K562 (cell line): Measurements from ENCODE around the gene CCDC172. TPM values are rescaled to one million over a fixed set of nuclear protein-coding genes. Genes with fewer than 3 reads are reported as not detected.

Experiments
- ATAC-seq: fragments of 200-7000 bp; cut with Tn5 transposase; 3 replicates; pipeline ENCODE4 v1.9.1; 2020; ENCODE audit warnings: moderate library complexity
- BruUV-seq: library from RNA; stranded (reverse); fragments of 400-500 nt; replicated peaks from 2 replicates; lab custom pipeline; 2021; lab: Mats Ljungman, UMichigan
- CTCF ChIA-PET: fragments of 300-600 bp; formaldehyde crosslinking; extraction: SDS; loops from one replicate; lab custom pipeline; 2021; ENCODE audit warnings: low intra/inter-chr PET ratio; lab: Yijun Ruan, JAX
- POLR2A ChIA-PET: fragments of 300-600, 350-650 bp; sonication (Branson Sonifier 250); formaldehyde crosslinking; extraction: SDS; loops from one replicate; lab custom pipeline; 2021; ENCODE audit warnings: antibody characterized with exemption, inconsistent platforms; lab: Yijun Ruan, JAX
- DNase-seq, 4 experiments: peaks; one replicate each; pipeline versions ENCODE4 v3.0.0 to v3.0.0-alpha.2; 2011 to 2018; ENCODE audit warnings: low spot score in 3 of 4, mixed read lengths in 3 of 4; ENCODE audit errors: extremely low read depth in 1 of 4
- FAIRE-seq: peaks from 2 replicates; lab custom pipeline; 2011; peaks lifted over from hg19 to GRCh38; lab: Jason Lieb, UNC
- H2AFZ ChIP-seq: 2 replicates; pipeline ENCODE4 v1.6.0; 2011; ENCODE audit warnings: low read depth, low read length, control low read depth, inconsistent platforms
- H3K27ac ChIP-seq: fragments of 200-600 bp; 3 replicates; pipeline ENCODE4 v1.8.0; 2011; ENCODE audit warnings: low read depth, mild to moderate bottlenecking, control low read depth, inconsistent platforms, low read length, moderate library complexity, mixed read lengths; ENCODE audit errors: extremely low read depth
- H3K27me3 ChIP-seq, 2 experiments: fragments of 300-600 bp in 1 of 2; 2 replicates in 1 of 2; 3 replicates in 1 of 2; pipeline versions ENCODE4 v1.6.0 to v1.8.0; 2011; ENCODE audit warnings: inconsistent platforms in 2 of 2, low read length in 2 of 2, mild to moderate bottlenecking in 1 of 2, mixed read lengths in 1 of 2, moderate library complexity in 1 of 2; ENCODE audit not compliant: control insufficient read depth in 2 of 2, insufficient read depth in 2 of 2
- H3K36me3 ChIP-seq: fragments of 300-600 bp; 3 replicates; pipeline ENCODE4 v1.8.0; 2011; ENCODE audit warnings: mild to moderate bottlenecking, low read length, inconsistent platforms; ENCODE audit not compliant: control insufficient read depth, insufficient read depth
- H3K4me1 ChIP-seq, 2 experiments: fragments of 200-600 bp in 1 of 2; replicated peaks in 1 of 2; 2 replicates in 1 of 2; 3 replicates in 1 of 2; pipeline versions ENCODE4 v1.5.1 to v1.8.0; 2011; ENCODE audit warnings: inconsistent platforms in 2 of 2, low read length in 2 of 2, mild to moderate bottlenecking in 1 of 2, mixed read lengths in 1 of 2, moderate library complexity in 1 of 2; ENCODE audit not compliant: control insufficient read depth in 2 of 2, insufficient read depth in 2 of 2
- H3K4me2 ChIP-seq: 2 replicates; pipeline ENCODE4 v1.6.1; 2011; ENCODE audit warnings: low read length, control low read depth, inconsistent platforms, mixed read lengths; ENCODE audit not compliant: insufficient read depth
- H3K4me3 ChIP-seq: fragments of 200-600 bp; sonication (generic), shearing (Covaris generic); 2 replicates; pipeline ENCODE4 v1.5.1; 2016; ENCODE audit warnings: control low read depth, inconsistent platforms
- H3K79me2 ChIP-seq: fragments of 200-600 bp; 3 replicates; pipeline ENCODE4 v1.8.0; 2011; ENCODE audit warnings: low read length, inconsistent platforms; ENCODE audit not compliant: control insufficient read depth, insufficient read depth
- H3K9ac ChIP-seq, 2 experiments: 2 replicates each; pipeline versions ENCODE4 v1.6.0 to v1.6.1; 2011; ENCODE audit warnings: low read depth in 2 of 2, low read length in 2 of 2, control low read depth in 1 of 2, inconsistent platforms in 1 of 2, mild to moderate bottlenecking in 1 of 2, mixed read lengths in 1 of 2; ENCODE audit not compliant: insufficient read depth in 1 of 2
- H3K9me1 ChIP-seq: one replicate; pipeline ENCODE4 v1.6.0; 2011; ENCODE audit warnings: inconsistent platforms, mild to moderate bottlenecking, low read length, moderate library complexity; ENCODE audit not compliant: control insufficient read depth, insufficient read depth
- H3K9me3 ChIP-seq: replicated peaks from 2 replicates; pipeline ENCODE4 v1.5.1; 2011; ENCODE audit warnings: low read depth, low read length, inconsistent platforms; ENCODE audit not compliant: control insufficient read depth, insufficient read depth
- H4K20me1 ChIP-seq: replicated peaks from 2 replicates; pipeline ENCODE4 v1.6.1; 2011; ENCODE audit warnings: low read length, inconsistent platforms, mixed read lengths; ENCODE audit not compliant: control insufficient read depth, insufficient read depth
- BHLHE40 ChIP-seq: IDR thresholded peaks from 2 replicates; pipeline ENCODE4 v1.6.1; 2011; ENCODE audit warnings: low read length, improper control_type of control experiment
- CREBBP ChIP-seq: IDR thresholded peaks from one replicate; pipeline ENCODE4 v1.6.1; 2012; ENCODE audit warnings: low read depth, mild to moderate bottlenecking, control low read depth, inconsistent platforms, low read length
- ESRRB ChIP-seq: fragments of 250-450 bp; sonication (Bioruptor Pico); IDR thresholded peaks from 2 replicates; pipeline ENCODE4 v1.5.0; 2020; ENCODE audit warnings: mild to moderate bottlenecking, moderate library complexity, borderline replicate concordance
- GTF2F1 ChIP-seq: IDR thresholded peaks from 2 replicates; pipeline ENCODE4 v1.6.1; 2011; ENCODE audit warnings: low read depth, low read length, improper control_type of control experiment
- HEY1 ChIP-seq: fragments of 250-450 bp; sonication (Bioruptor Pico); IDR thresholded peaks from 2 replicates; pipeline ENCODE4 v1.5.0; 2020; ENCODE audit warnings: mild to moderate bottlenecking, moderate library complexity, borderline replicate concordance
- NUFIP1 ChIP-seq: fragments of 450-650 bp; IDR thresholded peaks from 2 replicates; pipeline ENCODE4 v1.6.1; 2018; ENCODE audit not compliant: partially characterized antibody
- PCBP2 ChIP-seq: fragments of 200-400 bp; formaldehyde crosslinking; IDR thresholded peaks from 2 replicates; pipeline ENCODE4 v1.6.1; 2018; ENCODE audit warnings: low read length, low read depth, mild to moderate bottlenecking, moderate library complexity; ENCODE audit not compliant: poor library complexity, severe bottlenecking
- POLR2A ChIP-seq: fragments of 450-650 bp; conservative IDR thresholded peaks from 2 replicates; pipeline ENCODE4 v1.6.1; 2016
- SMARCA5 ChIP-seq: fragments of 450-650 bp; IDR thresholded peaks from 2 replicates; pipeline ENCODE4 v1.6.1; 2016
- TOE1 ChIP-seq, 2 experiments: fragments of 450-650 bp in 1 of 2; sonication (generic) in 1 of 2; formaldehyde crosslinking in 1 of 2; IDR thresholded peaks; 2 replicates each; pipeline versions ENCODE4 v1.7.1 to v1.8.0; 2016 to 2022; ENCODE audit warnings: borderline replicate concordance in 2 of 2, mild to moderate bottlenecking in 2 of 2, antibody characterized with exemption in 1 of 2, inconsistent platforms in 1 of 2, low read depth in 1 of 2, missing genetic modification reagents in 1 of 2, moderate library complexity in 1 of 2
- ZNF77 ChIP-seq: fragments of 250-450 bp; sonication (Bioruptor Pico); IDR thresholded peaks from 2 replicates; pipeline ENCODE4 v1.5.0; 2020
- WGBS: fragments of 100-300 bp; shearing (Covaris generic); methylation state at CpG from one replicate; pipeline ENCODE4 v1.1.6; 2016; ENCODE audit warnings: low coverage, mixed read lengths; ENCODE audit not compliant: insufficient coverage; ENCODE audit errors: missing lambda C conversion rate; 5-methylcytosine and 5-hydroxymethylcytosine counted together
- in situ Hi-C: fragments of 300-500 bp; cut with MboI; formaldehyde crosslinking; loops from 4 replicates; pipeline ENCODE4 v1.15.0; 2018; ENCODE audit warnings: inconsistent platforms, mixed read lengths
- intact Hi-C: fragments of 100-400 bp; cut with micrococcal nuclease; formaldehyde crosslinking; loops from 2 replicates; pipeline ENCODE4 v1.14.2; 2022
- polyA plus RNA-seq, 8 experiments: library from polyadenylated mRNA; depleted of rRNA in 4 of 8; stranded (reverse) in 5 of 8; unstranded in 3 of 8; fragments of >200 nt; fragmentation: Nextera tagmentation in 2 of 8; fragmentation: Illumina TruSeq in 1 of 8; extraction: Ambion mirVana in 2 of 8; extraction: Trizol in 1 of 8; gene quantifications; 2 replicates each; pipeline versions ENCODE4 v1.2.1 to v1.2.3, GENCODE V29; 2011 to 2014; ENCODE audit warnings: inconsistent platforms in 1 of 8, missing spikeins in 1 of 8
- total RNA-seq, 7 experiments: library from RNA; depleted of rRNA in 6 of 7; stranded (reverse); fragments of >200 nt in 6 of 7; fragmentation: Illumina TruSeq in 2 of 7; extraction: Trizol in 2 of 7; gene quantifications; 2 replicates each; pipeline versions ENCODE4 v1.2.1 to v1.2.3, GENCODE V29; 2011 to 2021; ENCODE audit warnings: low replicate concordance in 1 of 7
- TF ChIP-seq, protein P1 (sequence below): IDR thresholded peaks from 3 replicates; pipeline ENCODE4 v1.6.1; 2011; ENCODE audit warnings: borderline replicate concordance, mild to moderate bottlenecking, moderate library complexity; ENCODE audit not compliant: insufficient read length; ENCODE audit errors: extremely low read depth
- TF ChIP-seq, protein P2 (sequence below): fragments of 450-650 bp; IDR thresholded peaks from 2 replicates; pipeline ENCODE4 v1.6.1; 2016; ENCODE audit warnings: missing biosample characterization, missing genetic modification characterization
- TF ChIP-seq, protein P3 (sequence below): fragments of 250-450 bp; sonication (Bioruptor Pico); IDR thresholded peaks from 2 replicates; pipeline ENCODE4 v1.4.0; 2020; ENCODE audit warnings: mild to moderate bottlenecking, moderate library complexity, borderline replicate concordance
- TF ChIP-seq, protein P4 (sequence below): fragments of 450-650 bp; formaldehyde crosslinking; IDR thresholded peaks from 2 replicates; pipeline ENCODE4 v1.4.0; 2020; ENCODE audit warnings: mild to moderate bottlenecking, moderate library complexity

The CCDC172 gene
- total and polyA plus RNA-seq, 9 of the 15 experiments (the other 6 are each of a cell fraction or from before 2014, with no cell fraction given), result not detected

GRCh38 chr10:116298586-116298985 lies 25.7 kb upstream of the CCDC172 start:
- Histone ChIP-seq H3K27me3 (no peaks in the 10 kb centered on the region), H3K9ac (no peak overlapping the region), H3K36me3 (no peaks in the 10 kb centered on the region), H3K27ac (no peak overlapping the region), H3K79me2 (no peaks in the 10 kb centered on the region), H2AFZ (no peak overlapping the region), H3K9me1 (no peaks in the 10 kb centered on the region), H3K4me2 (no peak overlapping the region), H3K4me1 (no peaks in the 10 kb centered on the region), H3K9me3 (no peaks in the 10 kb centered on the region), H3K4me3 (no peak overlapping the region), H4K20me1 (no peaks in the 10 kb centered on the region)
- CTCF ChIA-PET, result no interaction called here
- 0% methylated on average over 3 of the region's 3 CpGs for WGBS
- POLR2A ChIA-PET, result no interaction called here
- DNase-seq, result no peak
- no peak for FAIRE-seq
- no TSS peak for BruUV-seq
- intact Hi-C loops (no loop called here), in situ Hi-C loops (no loop called here)
- no peak for ATAC-seq
- TF ChIP-seq HEY1 (CRISPR knock-in tag) (no peak), BHLHE40 (no peak), ZNF77 (CRISPR knock-in tag) (no peak), SMARCA5 (no peak), CREBBP (no peak), NUFIP1 (no peak), PCBP2 (no peak), TOE1 (IDR thresholded peaks at IDR 0.05; ENCODE audit: borderline replicate concordance) (no peak), TOE1 (CRISPR knock-in tag; IDR thresholded peaks at IDR 0.05; ENCODE audit: borderline replicate concordance, low read depth) (no peak), GTF2F1 (no peak), ESRRB (CRISPR knock-in tag) (no peak), POLR2A (no peak)
- TF ChIP-seq, protein P1, sequence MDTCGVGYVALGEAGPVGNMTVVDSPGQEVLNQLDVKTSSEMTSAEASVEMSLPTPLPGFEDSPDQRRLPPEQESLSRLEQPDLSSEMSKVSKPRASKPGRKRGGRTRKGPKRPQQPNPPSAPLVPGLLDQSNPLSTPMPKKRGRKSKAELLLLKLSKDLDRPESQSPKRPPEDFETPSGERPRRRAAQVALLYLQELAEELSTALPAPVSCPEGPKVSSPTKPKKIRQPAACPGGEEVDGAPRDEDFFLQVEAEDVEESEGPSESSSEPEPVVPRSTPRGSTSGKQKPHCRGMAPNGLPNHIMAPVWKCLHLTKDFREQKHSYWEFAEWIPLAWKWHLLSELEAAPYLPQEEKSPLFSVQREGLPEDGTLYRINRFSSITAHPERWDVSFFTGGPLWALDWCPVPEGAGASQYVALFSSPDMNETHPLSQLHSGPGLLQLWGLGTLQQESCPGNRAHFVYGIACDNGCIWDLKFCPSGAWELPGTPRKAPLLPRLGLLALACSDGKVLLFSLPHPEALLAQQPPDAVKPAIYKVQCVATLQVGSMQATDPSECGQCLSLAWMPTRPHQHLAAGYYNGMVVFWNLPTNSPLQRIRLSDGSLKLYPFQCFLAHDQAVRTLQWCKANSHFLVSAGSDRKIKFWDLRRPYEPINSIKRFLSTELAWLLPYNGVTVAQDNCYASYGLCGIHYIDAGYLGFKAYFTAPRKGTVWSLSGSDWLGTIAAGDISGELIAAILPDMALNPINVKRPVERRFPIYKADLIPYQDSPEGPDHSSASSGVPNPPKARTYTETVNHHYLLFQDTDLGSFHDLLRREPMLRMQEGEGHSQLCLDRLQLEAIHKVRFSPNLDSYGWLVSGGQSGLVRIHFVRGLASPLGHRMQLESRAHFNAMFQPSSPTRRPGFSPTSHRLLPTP, result no peak
- TF ChIP-seq, protein P2, sequence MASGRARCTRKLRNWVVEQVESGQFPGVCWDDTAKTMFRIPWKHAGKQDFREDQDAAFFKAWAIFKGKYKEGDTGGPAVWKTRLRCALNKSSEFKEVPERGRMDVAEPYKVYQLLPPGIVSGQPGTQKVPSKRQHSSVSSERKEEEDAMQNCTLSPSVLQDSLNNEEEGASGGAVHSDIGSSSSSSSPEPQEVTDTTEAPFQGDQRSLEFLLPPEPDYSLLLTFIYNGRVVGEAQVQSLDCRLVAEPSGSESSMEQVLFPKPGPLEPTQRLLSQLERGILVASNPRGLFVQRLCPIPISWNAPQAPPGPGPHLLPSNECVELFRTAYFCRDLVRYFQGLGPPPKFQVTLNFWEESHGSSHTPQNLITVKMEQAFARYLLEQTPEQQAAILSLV (tag), result no peak
- TF ChIP-seq, protein P3, sequence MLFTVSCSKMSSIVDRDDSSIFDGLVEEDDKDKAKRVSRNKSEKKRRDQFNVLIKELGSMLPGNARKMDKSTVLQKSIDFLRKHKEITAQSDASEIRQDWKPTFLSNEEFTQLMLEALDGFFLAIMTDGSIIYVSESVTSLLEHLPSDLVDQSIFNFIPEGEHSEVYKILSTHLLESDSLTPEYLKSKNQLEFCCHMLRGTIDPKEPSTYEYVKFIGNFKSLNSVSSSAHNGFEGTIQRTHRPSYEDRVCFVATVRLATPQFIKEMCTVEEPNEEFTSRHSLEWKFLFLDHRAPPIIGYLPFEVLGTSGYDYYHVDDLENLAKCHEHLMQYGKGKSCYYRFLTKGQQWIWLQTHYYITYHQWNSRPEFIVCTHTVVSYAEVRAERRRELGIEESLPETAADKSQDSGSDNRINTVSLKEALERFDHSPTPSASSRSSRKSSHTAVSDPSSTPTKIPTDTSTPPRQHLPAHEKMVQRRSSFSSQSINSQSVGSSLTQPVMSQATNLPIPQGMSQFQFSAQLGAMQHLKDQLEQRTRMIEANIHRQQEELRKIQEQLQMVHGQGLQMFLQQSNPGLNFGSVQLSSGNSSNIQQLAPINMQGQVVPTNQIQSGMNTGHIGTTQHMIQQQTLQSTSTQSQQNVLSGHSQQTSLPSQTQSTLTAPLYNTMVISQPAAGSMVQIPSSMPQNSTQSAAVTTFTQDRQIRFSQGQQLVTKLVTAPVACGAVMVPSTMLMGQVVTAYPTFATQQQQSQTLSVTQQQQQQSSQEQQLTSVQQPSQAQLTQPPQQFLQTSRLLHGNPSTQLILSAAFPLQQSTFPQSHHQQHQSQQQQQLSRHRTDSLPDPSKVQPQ (CRISPR knock-in tag), result no peak
- TF ChIP-seq, protein P4, sequence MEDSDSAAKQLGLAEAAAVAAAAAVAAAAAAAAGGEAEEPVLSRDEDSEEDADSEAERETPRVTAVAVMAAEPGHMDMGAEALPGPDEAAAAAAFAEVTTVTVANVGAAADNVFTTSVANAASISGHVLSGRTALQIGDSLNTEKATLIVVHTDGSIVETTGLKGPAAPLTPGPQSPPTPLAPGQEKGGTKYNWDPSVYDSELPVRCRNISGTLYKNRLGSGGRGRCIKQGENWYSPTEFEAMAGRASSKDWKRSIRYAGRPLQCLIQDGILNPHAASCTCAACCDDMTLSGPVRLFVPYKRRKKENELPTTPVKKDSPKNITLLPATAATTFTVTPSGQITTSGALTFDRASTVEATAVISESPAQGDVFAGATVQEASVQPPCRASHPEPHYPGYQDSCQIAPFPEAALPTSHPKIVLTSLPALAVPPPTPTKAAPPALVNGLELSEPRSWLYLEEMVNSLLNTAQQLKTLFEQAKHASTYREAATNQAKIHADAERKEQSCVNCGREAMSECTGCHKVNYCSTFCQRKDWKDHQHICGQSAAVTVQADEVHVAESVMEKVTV (CRISPR knock-in tag), result no peak
